Activated CD4-positive, alpha-beta T cell treated with anti-CD3 and anti-CD28 coated beads for 36 hours (primary cell): ENCODE data around the gene ALDH5A1. TPM values are rescaled to one million over a fixed set of nuclear protein-coding genes. Genes with fewer than 3 reads are reported as not detected.

Source experiments
- ATAC-seq: fragments of 200-7000 bp; cut with Tn5 transposase; one replicate; pipeline ENCODE4 v1.10.0; 2021; ENCODE audit warnings: mild to moderate bottlenecking, moderate library complexity
- CTCF ChIA-PET: fragments of 350-600 bp; sonication (Branson Sonifier 250); formaldehyde crosslinking; loops from one replicate; lab custom pipeline; 2021; ENCODE audit warnings: antibody characterized with exemption; lab: Charles Lee
- POLR2A ChIA-PET: fragments of 350-600 bp; sonication (Branson Sonifier 250); formaldehyde crosslinking; loops from one replicate; lab custom pipeline; 2021; ENCODE audit warnings: antibody characterized with exemption, inconsistent platforms; lab: Charles Lee
- DNase-seq: peaks from one replicate; pipeline ENCODE4 v3.0.0-alpha.2; 2020
- H3K27ac Mint-ChIP-seq: one replicate; pipeline ENCODE4 v1.8.0; 2021; ENCODE audit warnings: mixed read lengths
- H3K27me3 Mint-ChIP-seq: one replicate; pipeline ENCODE4 v1.8.0; 2021; ENCODE audit warnings: mixed read lengths
- H3K36me3 Mint-ChIP-seq: one replicate; pipeline ENCODE4 v1.8.0; 2021; ENCODE audit warnings: low read depth, mixed read lengths
- H3K4me1 Mint-ChIP-seq: one replicate; pipeline ENCODE4 v1.8.0; 2021; ENCODE audit warnings: mixed read lengths
- H3K4me3 Mint-ChIP-seq: one replicate; pipeline ENCODE4 v1.8.0; 2021; ENCODE audit warnings: mild to moderate bottlenecking, moderate library complexity, mixed read lengths
- H3K9me3 Mint-ChIP-seq: one replicate; pipeline ENCODE4 v1.8.0; 2021; ENCODE audit warnings: low read depth, mixed read lengths
- intact Hi-C, 2 experiments: fragments of 100-400 bp; cut with DNase I in 1 of 2; cut with micrococcal nuclease in 1 of 2; formaldehyde crosslinking; loops; one replicate each; pipeline versions ENCODE4 v1.14.2 to v1.15.1; 2022 to 2024; cut with DNase I, micrococcal nuclease
- total RNA-seq, 2 experiments: library from RNA; stranded (reverse); gene quantifications; one replicate each; pipeline ENCODE4 v1.2.3, GENCODE V29; 2021

Gene ALDH5A1
- total RNA-seq, 2 experiments from 2014 or later: 16.5 to 18.8 TPM

DNA sequence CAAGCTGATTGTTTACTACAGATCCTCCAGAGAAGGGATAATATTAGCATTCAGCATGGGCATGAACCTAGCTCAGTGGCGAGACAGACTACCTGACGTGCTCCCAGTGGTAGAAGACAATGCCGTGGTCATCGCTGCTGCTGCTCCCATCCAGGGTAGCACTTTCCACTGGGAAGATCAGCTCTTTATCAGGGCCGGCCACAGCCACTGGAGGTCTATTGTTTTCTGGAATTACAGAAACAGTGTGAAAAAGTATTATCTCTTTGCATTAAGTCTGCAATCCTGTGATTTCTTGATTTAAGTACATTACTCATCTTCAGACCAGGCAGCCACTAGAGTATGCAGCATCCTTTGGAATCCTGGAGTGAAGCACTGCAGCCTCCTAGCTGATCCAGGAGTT lies 75.0 kb downstream of the ALDH5A1 start:
- no peaks in the 10 kb centered on the region for H3K36me3 Mint-ChIP-seq
- no peaks in the 10 kb centered on the region for H3K4me1 Mint-ChIP-seq
- ATAC-seq (no peak), DNase-seq (no peak)
- no peak overlapping the region for H3K4me3 Mint-ChIP-seq
- H3K27me3 Mint-ChIP-seq: no peaks in the 10 kb centered on the region
- no peaks in the 10 kb centered on the region for H3K9me3 Mint-ChIP-seq
- ChIA-PET CTCF (interaction anchor here (0.7 to 1.9 kb wide), 6 partner anchors 8 to 42 kb away, joined by 3 to 13 read pairs (median 3); no protein-coding TSS in a partner anchor), POLR2A (interaction anchor here (0.7 kb wide), 1 partner anchor 1440 kb away, joined by 3 read pairs; no protein-coding TSS in a partner anchor)
- H3K27ac Mint-ChIP-seq: no peak overlapping the region
- intact Hi-C loops: no loop called here

DNA sequence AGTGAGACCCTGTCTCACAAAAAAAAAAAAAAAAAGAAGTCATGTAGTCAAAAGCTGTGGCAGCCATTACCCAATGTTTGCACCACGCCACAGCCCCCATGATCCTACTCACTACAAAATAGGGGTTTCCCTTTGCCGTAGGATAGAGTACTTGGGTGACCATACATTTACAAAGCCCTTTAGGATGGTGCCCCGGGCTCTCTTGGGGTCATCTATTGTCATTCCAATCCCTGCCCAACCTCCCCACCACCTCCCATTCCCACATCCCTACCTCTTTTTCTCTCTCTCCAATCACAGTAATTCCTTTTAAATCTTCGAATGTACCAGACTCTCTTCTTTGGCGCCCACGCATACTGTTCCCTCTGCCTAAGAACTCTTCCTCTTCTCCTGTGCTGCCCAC lies 76.6 kb downstream of the ALDH5A1 start:
- ATAC-seq: no peak
- CTCF ChIA-PET: interaction anchor here (1.5 to 5.2 kb wide), 3 partner anchors 10 to 15 kb away, joined by 4 to 30 read pairs (median 12); no protein-coding TSS in a partner anchor
- no peak for DNase-seq
- H3K27me3 Mint-ChIP-seq: peaks cover 1% of the 10 kb centered on the region
- intact Hi-C loops: no loop called here
- POLR2A ChIA-PET: no interaction called here
- H3K4me1 Mint-ChIP-seq: no peaks in the 10 kb centered on the region
- H3K4me3 Mint-ChIP-seq: no peak overlapping the region
- no peak overlapping the region for H3K27ac Mint-ChIP-seq
- no peaks in the 10 kb centered on the region for H3K36me3 Mint-ChIP-seq
- H3K9me3 Mint-ChIP-seq: no peaks in the 10 kb centered on the region

DNA sequence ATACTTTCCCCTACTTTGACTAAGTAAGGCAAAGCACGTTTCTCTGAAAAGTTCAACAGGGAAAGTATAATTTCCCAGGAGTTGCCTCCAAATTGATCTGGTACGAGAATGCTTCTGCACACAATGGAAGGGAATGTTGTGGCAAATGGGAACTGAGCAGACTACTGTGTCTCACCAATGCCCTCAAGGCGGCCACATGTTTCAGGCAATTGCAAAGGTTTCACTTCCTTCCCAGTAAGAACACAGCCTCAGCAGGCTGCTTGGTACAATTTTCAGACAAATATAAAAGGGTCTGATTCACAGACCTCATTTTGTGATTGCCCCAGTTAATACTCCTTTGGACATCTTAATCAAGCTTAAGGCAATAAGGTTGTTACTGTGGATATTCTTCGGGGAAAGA lies 80.0 kb downstream of the ALDH5A1 start:
- no peak overlapping the region for H3K27ac Mint-ChIP-seq
- H3K36me3 Mint-ChIP-seq: no peaks in the 10 kb centered on the region
- CTCF ChIA-PET: interaction anchor here (0.9 to 5.2 kb wide), 3 partner anchors 9 to 309 kb away, joined by 3 to 30 read pairs (median 4); no protein-coding TSS in a partner anchor
- no peak for DNase-seq
- no peaks in the 10 kb centered on the region for H3K4me1 Mint-ChIP-seq
- intact Hi-C loops: no loop called here
- H3K9me3 Mint-ChIP-seq: no peaks in the 10 kb centered on the region
- no peak overlapping the region for H3K4me3 Mint-ChIP-seq
- POLR2A ChIA-PET: no interaction called here
- peaks cover 1% of the 10 kb centered on the region for H3K27me3 Mint-ChIP-seq
- ATAC-seq: no peak

DNA sequence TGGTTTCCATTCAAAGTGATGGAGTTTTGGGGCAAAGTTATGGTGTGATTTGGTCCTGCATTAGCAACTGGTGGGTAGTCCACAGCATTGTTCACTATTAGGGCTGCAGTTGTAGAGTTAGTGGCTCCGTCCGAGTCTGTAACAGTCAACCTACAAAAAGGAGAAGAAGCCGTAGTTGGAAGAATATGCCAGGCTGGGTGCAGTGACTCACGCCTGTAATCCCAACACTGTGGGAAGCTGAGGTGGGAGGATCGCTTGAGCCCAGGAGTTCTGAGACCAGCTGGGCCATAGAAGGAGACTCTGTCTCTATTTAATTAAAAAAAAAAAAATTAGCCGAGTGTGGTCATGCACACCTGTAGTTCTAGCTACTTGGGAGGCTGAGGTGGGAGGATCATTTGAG lies 81.7 kb downstream of the ALDH5A1 start:
- Mint-ChIP-seq H3K9me3 (no peaks in the 10 kb centered on the region), H3K4me3 (no peak overlapping the region), H3K4me1 (no peaks in the 10 kb centered on the region), H3K27me3 (peaks cover 1% of the 10 kb centered on the region), H3K27ac (no peak overlapping the region), H3K36me3 (no peaks in the 10 kb centered on the region)
- CTCF ChIA-PET: interaction anchor here (0.9 to 5.2 kb wide), 5 partner anchors 8 to 126 kb away, joined by 3 to 30 read pairs (median 5); no protein-coding TSS in a partner anchor
- ATAC-seq (no peak), DNase-seq (no peak)
- POLR2A ChIA-PET: no interaction called here
- intact Hi-C loops: no loop called here

DNA sequence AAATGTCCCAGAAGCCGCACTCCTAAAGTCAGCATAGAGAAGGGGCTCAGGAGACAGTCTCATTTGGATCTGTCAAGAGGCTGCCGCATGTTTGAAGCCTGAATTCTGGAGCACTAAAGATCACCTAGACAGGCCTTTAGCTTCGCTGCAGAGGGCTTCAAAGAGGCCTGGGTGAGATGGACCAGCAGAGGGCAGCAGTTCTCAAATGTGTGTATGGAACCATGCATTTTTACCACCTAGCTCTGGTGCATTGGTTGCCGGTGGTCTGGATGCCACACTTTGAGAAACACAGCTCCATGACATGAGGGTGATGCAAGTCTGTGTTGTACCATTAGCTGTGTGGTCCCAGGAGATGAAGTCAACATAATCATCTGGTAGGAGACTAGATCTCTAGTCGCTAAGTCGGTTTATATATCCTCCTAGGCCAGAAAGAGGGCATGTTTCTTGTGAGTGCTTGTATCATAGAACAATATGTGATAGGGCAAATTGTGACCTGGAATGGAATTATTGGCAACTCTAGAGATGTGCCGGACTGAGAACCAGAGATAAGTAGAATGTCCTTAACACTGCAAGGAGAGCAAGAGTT lies 86.4 kb downstream of the ALDH5A1 start:
- ChIA-PET POLR2A (no interaction called here), CTCF (interaction anchor here (0.6 to 6.2 kb wide), 49 partner anchors 9 to 1021 kb away, joined by 3 to 79 read pairs (median 4); partner anchors contain the start of genes ACOT13, ALDH5A1, C6orf62 and GMNN)
- no peaks in the 10 kb centered on the region for H3K36me3 Mint-ChIP-seq
- no peaks in the 10 kb centered on the region for H3K27me3 Mint-ChIP-seq
- intact Hi-C loops: loop anchor here (1.0 to 5.0 kb wide), 5 partner anchors 34 to 491 kb away; no protein-coding TSS in a partner anchor
- ATAC-seq (peak; percentile 94), DNase-seq (peak; percentile 89)
- H3K9me3 Mint-ChIP-seq: no peaks in the 10 kb centered on the region
- no peak overlapping the region for H3K27ac Mint-ChIP-seq
- peaks cover 3% of the 10 kb centered on the region for H3K4me1 Mint-ChIP-seq
- no peak overlapping the region for H3K4me3 Mint-ChIP-seq

DNA sequence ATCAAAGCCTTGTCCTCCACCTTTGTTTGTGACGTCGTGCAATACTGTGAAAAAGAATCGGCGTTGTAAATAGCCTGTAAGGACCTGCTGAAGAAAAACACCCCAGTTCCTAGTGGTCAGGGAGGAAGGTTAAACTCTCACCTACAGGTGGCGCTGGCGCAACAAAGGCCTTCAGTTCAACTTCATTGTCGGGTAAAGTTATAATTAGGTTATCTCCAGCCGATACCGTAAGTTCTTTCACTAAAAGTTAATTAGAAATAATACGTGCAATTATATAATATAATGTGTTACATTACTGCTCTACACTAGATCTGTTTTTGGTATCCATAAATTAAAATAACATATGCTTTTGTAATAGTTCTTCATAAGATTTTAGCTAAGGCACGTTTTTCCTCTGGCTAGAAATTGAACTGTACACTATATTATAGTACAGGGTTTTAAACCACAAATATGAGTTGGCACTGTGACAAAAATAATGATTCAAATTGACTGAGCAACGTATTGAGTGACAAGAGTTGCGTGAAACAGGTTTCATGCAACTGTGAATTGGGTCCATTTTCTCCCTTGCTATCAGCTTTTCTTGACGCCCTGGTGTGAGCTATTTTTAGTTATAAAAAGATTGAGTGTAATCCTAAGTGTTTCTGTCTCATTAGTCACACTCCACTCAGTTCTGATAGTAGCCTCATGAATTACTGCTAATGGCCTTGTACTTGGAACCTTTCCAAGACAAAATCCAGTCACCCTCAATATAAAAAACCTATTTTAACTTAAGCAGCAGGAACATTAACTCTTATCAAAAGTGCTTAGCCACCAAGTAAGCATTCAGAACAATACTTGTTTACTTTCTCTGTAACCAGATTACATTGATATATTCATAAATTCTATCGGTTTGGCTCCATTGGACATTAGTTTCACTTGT lies 89.0 kb downstream of the ALDH5A1 start:
- H3K27me3 Mint-ChIP-seq: peaks cover 7% of the 10 kb centered on the region
- no peak overlapping the region for H3K27ac Mint-ChIP-seq
- peak; percentile 83 for ATAC-seq
- no peaks in the 10 kb centered on the region for H3K9me3 Mint-ChIP-seq
- H3K36me3 Mint-ChIP-seq: no peaks in the 10 kb centered on the region
- POLR2A ChIA-PET: no interaction called here
- H3K4me1 Mint-ChIP-seq: peaks cover 3% of the 10 kb centered on the region
- intact Hi-C loops: loop anchor here (1.0 to 5.0 kb wide), 6 partner anchors 112 to 489 kb away; partner anchors contain the start of gene GMNN (in 1 of the 2)
- CTCF ChIA-PET: interaction anchor here (0.6 to 6.2 kb wide), 36 partner anchors 9 to 487 kb away, joined by 3 to 79 read pairs (median 5); partner anchors contain the start of genes ACOT13, KIAA0319 and TDP2
- peak; percentile 89 for DNase-seq
- no peak overlapping the region for H3K4me3 Mint-ChIP-seq

DNA sequence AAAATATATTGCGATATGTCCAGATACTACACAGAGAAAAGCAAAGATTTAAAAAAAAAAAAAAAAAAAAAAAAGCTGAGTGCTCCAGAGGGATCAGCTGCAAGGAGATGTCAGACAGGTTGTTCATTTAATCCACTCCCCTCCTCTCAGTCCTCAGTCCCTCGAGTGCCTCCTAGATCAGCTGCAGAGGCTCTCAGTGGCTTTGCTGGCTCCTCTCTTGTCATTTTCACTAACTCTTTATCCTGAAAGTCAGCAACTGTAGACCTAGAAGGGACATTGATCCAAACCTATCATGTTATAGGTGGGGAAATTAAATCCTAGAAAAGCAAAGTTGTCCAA lies 89.6 kb downstream of the ALDH5A1 start:
- DNase-seq (no peak), ATAC-seq (no peak)
- no peaks in the 10 kb centered on the region for H3K9me3 Mint-ChIP-seq
- H3K27me3 Mint-ChIP-seq: peaks cover 7% of the 10 kb centered on the region
- ChIA-PET POLR2A (no interaction called here), CTCF (interaction anchor here (0.6 to 6.2 kb wide), 23 partner anchors 8 to 486 kb away, joined by 3 to 79 read pairs (median 5); partner anchors contain the start of genes ACOT13, KIAA0319 and TDP2)
- peaks cover 3% of the 10 kb centered on the region for H3K4me1 Mint-ChIP-seq
- intact Hi-C loops: loop anchor here in 1 of 2 experiments (5.0 kb wide), 1 partner anchor 488 kb away; no protein-coding TSS in a partner anchor
- H3K36me3 Mint-ChIP-seq: no peaks in the 10 kb centered on the region
- no peak overlapping the region for H3K4me3 Mint-ChIP-seq
- H3K27ac Mint-ChIP-seq: no peak overlapping the region

Other genes starting within 250 kb of the ALDH5A1 start
- under 1 TPM in 1 of 2 experiments, not detected in 1; 0.23 TPM for gene DCDC2, start 136.9 kb upstream of the ALDH5A1 start, total RNA-seq
- gene MRS2, start 92.0 kb upstream of the ALDH5A1 start, total RNA-seq: 10 to 100 TPM; 21.0 to 25.5 TPM
- under 1 TPM; 0.62 to 0.67 TPM for gene GPLD1, start 5.4 kb upstream of the ALDH5A1 start, total RNA-seq
- under 1 TPM; 0.09 TPM for gene KIAA0319, start 151.2 kb downstream of the ALDH5A1 start, total RNA-seq
- gene TDP2, start 171.9 kb downstream of the ALDH5A1 start, total RNA-seq: 10 to 100 TPM; 41.4 to 45.4 TPM
- gene ACOT13, start 172.1 kb downstream of the ALDH5A1 start, total RNA-seq: 10 to 100 TPM; 37.3 to 47.9 TPM
- gene C6orf62, start 224.2 kb downstream of the ALDH5A1 start, total RNA-seq: 100 to 1,000 TPM; 141 to 147 TPM